ENCODE data around the gene MAML1.

MAML1 gene

DNA sequence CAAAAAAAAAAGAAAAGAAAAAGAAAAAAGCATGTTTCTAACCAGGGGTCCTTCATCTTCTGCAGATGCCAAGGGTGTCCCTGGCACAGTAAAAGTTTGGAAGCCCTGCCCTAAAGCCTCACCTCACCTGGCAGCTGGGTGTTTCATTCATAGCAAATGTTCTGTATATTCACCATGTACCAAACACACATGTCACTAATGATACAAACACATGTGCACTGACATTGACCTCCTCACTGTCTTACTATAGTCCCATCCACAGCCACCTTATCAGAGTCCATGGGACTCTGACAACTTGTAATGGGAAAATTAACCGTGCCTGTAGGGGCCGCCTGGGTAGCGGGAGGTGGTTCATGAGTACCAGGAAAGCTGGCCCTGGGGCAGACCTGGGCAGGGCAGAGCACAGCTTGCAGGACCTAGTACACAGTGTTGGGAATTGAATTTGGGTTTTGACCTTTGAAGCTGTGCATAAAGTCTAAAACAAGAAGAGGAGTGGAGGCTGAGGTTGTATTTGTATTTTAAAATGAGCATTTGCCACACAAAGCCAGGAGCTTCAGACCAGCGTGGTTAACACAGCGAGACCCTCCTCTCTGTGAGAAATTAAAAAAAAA, 80.5 kb downstream of the MAML1 start:
- Histone ChIP-seq H3K36me3 (ENCODE audit: control insufficient read depth, insufficient read depth, low read length) (peaks cover 10% of the 10 kb centered on the region), H3K27me3 (ENCODE audit: control insufficient read depth, insufficient read depth, low read length) (peaks cover 2% of the 10 kb centered on the region; the same call in 1 of the 2 replicates), H3K27ac (ENCODE audit: low read depth, low read length) (no peak overlapping the region), H3K9ac (ENCODE audit: low read depth, low read length) (no peak overlapping the region), H3K4me1 (ENCODE audit: control insufficient read depth, insufficient read depth, low read length) (peaks cover 9% of the 10 kb centered on the region), H3K4me3 (ENCODE audit: low read depth, low read length) (no peak overlapping the region), H3K9me3 (ENCODE audit: control insufficient read depth, insufficient read depth, low read length) (no peaks in the 10 kb centered on the region)

DNA sequence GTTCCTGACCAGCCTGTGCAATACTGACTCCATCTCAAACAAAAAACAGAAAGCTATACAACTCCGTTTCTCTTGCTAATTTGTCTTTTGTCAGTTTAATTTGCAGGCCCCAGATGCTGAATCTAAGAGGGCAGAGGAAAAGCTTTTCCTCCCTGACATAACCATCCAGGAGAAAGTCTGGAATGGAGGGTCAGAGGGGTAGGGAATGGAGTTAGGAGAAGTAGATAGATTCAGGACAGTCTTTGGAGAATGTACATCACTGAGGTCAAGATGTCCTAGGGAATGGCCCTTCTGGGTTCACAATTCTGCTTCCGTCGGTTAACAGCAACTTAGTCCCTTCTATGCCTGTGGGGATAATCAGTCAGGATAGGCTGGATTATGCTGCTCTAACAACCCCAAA, 81.5 kb downstream of the MAML1 start:
- Histone ChIP-seq H3K27me3 (ENCODE audit: control insufficient read depth, insufficient read depth, low read length) (peaks cover 2% of the 10 kb centered on the region; the same call in 1 of the 2 replicates), H3K9ac (ENCODE audit: low read depth, low read length) (no peak overlapping the region), H3K4me3 (ENCODE audit: low read depth, low read length) (no peak overlapping the region), H3K4me1 (ENCODE audit: control insufficient read depth, insufficient read depth, low read length) (peaks cover 15% of the 10 kb centered on the region), H3K9me3 (ENCODE audit: control insufficient read depth, insufficient read depth, low read length) (no peaks in the 10 kb centered on the region), H3K36me3 (ENCODE audit: control insufficient read depth, insufficient read depth, low read length) (peaks cover 10% of the 10 kb centered on the region), H3K27ac (ENCODE audit: low read depth, low read length) (no peak overlapping the region)

DNA sequence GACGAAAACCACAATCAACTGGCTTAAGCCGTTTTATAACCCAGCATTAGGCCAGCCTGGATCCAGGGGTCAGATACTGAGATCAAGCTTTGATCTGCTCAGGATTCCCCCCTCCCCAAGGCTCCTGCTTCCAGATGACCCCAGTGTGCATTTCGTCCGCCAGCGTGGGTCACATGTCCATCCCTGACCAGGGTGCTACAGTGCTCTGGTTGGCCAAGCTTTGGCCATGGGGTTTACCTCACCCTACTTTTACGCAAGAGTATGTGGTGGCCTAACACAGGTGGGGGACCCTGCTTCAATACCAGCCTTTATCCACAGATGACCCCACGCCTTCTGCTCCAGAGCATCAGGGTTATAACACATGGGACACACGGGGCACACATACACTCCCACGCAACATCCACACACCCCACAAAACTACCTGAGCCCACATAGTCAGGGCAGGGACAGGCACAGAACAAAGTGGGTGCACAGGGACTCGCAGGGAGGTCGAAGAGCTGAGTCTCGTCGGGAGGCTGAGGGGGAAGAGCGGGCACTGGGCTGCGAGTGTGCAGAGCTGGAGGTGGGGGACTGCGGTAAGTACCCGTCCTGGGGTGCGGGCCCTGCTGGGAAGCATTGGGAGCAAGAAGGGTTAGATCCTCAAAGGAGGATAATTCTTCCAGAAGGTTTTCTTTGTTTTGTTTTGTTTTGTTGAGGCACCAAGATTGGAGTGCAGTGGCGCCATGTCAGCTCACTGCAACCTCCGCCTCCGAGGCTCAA, 83.0 kb downstream of the MAML1 start:
- H3K4me3 ChIP-seq (ENCODE audit: low read depth, low read length), result no peak overlapping the region

GRCh38 chr5:179816401-179816795, 83.8 kb downstream of the MAML1 start:
- Histone ChIP-seq H3K4me3 (ENCODE audit: low read depth, low read length) (peak overlapping the region; percentile 53), H3K9me3 (ENCODE audit: control insufficient read depth, insufficient read depth, low read length) (no peaks in the 10 kb centered on the region), H3K4me1 (ENCODE audit: control insufficient read depth, insufficient read depth, low read length) (peaks cover 29% of the 10 kb centered on the region), H3K27me3 (ENCODE audit: control insufficient read depth, insufficient read depth, low read length) (peaks cover 2% of the 10 kb centered on the region; the same call in 1 of the 2 replicates), H3K9ac (ENCODE audit: low read depth, low read length) (no peak overlapping the region), H3K27ac (ENCODE audit: low read depth, low read length) (no peak overlapping the region), H3K36me3 (ENCODE audit: control insufficient read depth, insufficient read depth, low read length) (peaks cover 10% of the 10 kb centered on the region)

More for the DNA sequence above, 83.0 kb downstream of the MAML1 start:
- Histone ChIP-seq H3K9me3 (ENCODE audit: control insufficient read depth, insufficient read depth, low read length) (no peaks in the 10 kb centered on the region), H3K27me3 (ENCODE audit: control insufficient read depth, insufficient read depth, low read length) (peaks cover 2% of the 10 kb centered on the region; the same call in 1 of the 2 replicates), H3K9ac (ENCODE audit: low read depth, low read length) (no peak overlapping the region), H3K4me1 (ENCODE audit: control insufficient read depth, insufficient read depth, low read length) (peaks cover 29% of the 10 kb centered on the region), H3K36me3 (ENCODE audit: control insufficient read depth, insufficient read depth, low read length) (peaks cover 10% of the 10 kb centered on the region), H3K27ac (ENCODE audit: low read depth, low read length) (no peak overlapping the region)

- Histone ChIP-seq H3K27me3 (ENCODE audit: control insufficient read depth, insufficient read depth, low read length) (peaks cover 2% of the 10 kb centered on the region; the same call in 1 of the 2 replicates), H3K9ac (ENCODE audit: low read depth, low read length) (no peak overlapping the region), H3K27ac (ENCODE audit: low read depth, low read length) (no peak overlapping the region)
Observed at GRCh38 chr5:179816796-179817469, 84.3 kb downstream of the MAML1 start.

GRCh38 chr5:179817470-179817840, 84.8 kb downstream of the MAML1 start:
- H3K9ac ChIP-seq (ENCODE audit: low read depth, low read length), result no peak overlapping the region
- H3K4me3 ChIP-seq (ENCODE audit: low read depth, low read length), result peak overlapping the region; percentile 53
- peaks cover 36% of the 10 kb centered on the region for H3K4me1 ChIP-seq (ENCODE audit: control insufficient read depth, insufficient read depth, low read length)
- H3K27me3 ChIP-seq (ENCODE audit: control insufficient read depth, insufficient read depth, low read length), result peaks cover 2% of the 10 kb centered on the region; the same call in 1 of the 2 replicates
- no peaks in the 10 kb centered on the region for H3K9me3 ChIP-seq (ENCODE audit: control insufficient read depth, insufficient read depth, low read length)
- H3K36me3 ChIP-seq (ENCODE audit: control insufficient read depth, insufficient read depth, low read length), result peaks cover 6% of the 10 kb centered on the region
- H3K27ac ChIP-seq (ENCODE audit: low read depth, low read length), result no peak overlapping the region

More at GRCh38 chr5:179816796-179817469, 84.3 kb downstream of the MAML1 start:
- no peaks in the 10 kb centered on the region for H3K9me3 ChIP-seq (ENCODE audit: control insufficient read depth, insufficient read depth, low read length)
- peaks cover 10% of the 10 kb centered on the region for H3K36me3 ChIP-seq (ENCODE audit: control insufficient read depth, insufficient read depth, low read length)
- peak overlapping the region; percentile 53 for H3K4me3 ChIP-seq (ENCODE audit: low read depth, low read length)
- H3K4me1 ChIP-seq (ENCODE audit: control insufficient read depth, insufficient read depth, low read length), result peaks cover 31% of the 10 kb centered on the region

GRCh38 chr5:179817890-179818745, 85.5 kb downstream of the MAML1 start:
- H3K9ac ChIP-seq (ENCODE audit: low read depth, low read length), result 0 out of 2 replicates have a peak overlapping the region, but pooled peaks have one; percentile 23
- H3K9me3 ChIP-seq (ENCODE audit: control insufficient read depth, insufficient read depth, low read length), result no peaks in the 10 kb centered on the region
- peaks cover 2% of the 10 kb centered on the region; the same call in 1 of the 2 replicates for H3K27me3 ChIP-seq (ENCODE audit: control insufficient read depth, insufficient read depth, low read length)
- H3K27ac ChIP-seq (ENCODE audit: low read depth, low read length), result peak overlapping the region; percentile 94
- peaks cover 7% of the 10 kb centered on the region for H3K36me3 ChIP-seq (ENCODE audit: control insufficient read depth, insufficient read depth, low read length)
- H3K4me1 ChIP-seq (ENCODE audit: control insufficient read depth, insufficient read depth, low read length), result peaks cover 42% of the 10 kb centered on the region
- H3K4me3 ChIP-seq (ENCODE audit: low read depth, low read length), result peak overlapping the region; percentile 18

- peaks cover 13% of the 10 kb centered on the region for H3K36me3 ChIP-seq (ENCODE audit: control insufficient read depth, insufficient read depth, low read length)
- H3K4me1 ChIP-seq (ENCODE audit: control insufficient read depth, insufficient read depth, low read length), result peaks cover 36% of the 10 kb centered on the region
- peak overlapping the region; percentile 62; the same call in 1 of the 2 replicates for H3K9ac ChIP-seq (ENCODE audit: low read depth, low read length)
- peaks cover 2% of the 10 kb centered on the region; the same call in 1 of the 2 replicates for H3K27me3 ChIP-seq (ENCODE audit: control insufficient read depth, insufficient read depth, low read length)
- H3K27ac ChIP-seq (ENCODE audit: low read depth, low read length), result peak overlapping the region; percentile 94
- H3K9me3 ChIP-seq (ENCODE audit: control insufficient read depth, insufficient read depth, low read length), result no peaks in the 10 kb centered on the region
- peak overlapping the region; percentile 18 for H3K4me3 ChIP-seq (ENCODE audit: low read depth, low read length)
Observed at GRCh38 chr5:179818746-179819295, 86.2 kb downstream of the MAML1 start.

DNA sequence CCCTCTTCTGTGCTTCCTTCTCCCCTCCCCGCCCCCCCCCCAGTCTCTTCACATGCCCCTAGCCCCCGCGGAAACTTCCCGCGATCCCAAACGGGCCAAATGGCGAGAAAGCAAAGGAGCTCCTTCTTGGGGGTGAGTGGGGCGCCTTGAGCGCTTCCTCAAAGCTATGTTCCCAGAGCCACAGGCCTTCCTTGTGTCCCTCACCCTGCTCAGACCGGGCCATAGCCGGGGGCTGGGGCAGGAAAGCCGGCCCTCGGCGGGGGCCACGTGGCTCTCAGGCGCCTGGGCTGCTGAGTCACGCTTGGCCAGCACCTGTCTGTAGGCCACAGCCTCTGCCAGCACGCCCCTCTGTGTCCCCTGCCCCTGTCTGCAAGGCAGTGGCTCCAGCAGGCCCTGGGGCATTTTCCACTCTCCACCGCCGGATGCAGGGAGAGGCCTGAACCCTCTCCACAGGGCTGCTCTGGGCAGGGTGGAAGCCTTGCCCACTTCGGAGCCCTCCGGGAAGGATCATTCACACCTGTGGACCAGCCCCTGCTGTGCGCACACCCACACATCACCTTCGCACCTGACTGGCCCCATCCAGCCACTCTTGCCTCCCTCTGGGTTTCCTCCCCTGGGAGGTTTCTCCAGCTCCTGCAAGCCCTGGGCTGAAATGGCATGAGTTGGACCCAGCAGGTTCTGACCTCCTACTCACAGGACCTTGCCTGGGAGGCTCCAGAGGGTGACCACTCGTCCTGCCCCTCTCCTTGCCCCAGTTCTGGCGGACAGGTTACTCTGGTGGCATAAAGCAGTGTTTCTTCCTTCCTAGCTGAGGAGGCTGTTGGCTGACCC, 86.9 kb downstream of the MAML1 start:
- Histone ChIP-seq H3K4me3 (ENCODE audit: low read depth, low read length) (peak overlapping the region; percentile 18; the same call in 1 of the 2 replicates), H3K27ac (ENCODE audit: low read depth, low read length) (peak overlapping the region; percentile 94), H3K9ac (ENCODE audit: low read depth, low read length) (peak overlapping the region; percentile 62), H3K9me3 (ENCODE audit: control insufficient read depth, insufficient read depth, low read length) (no peaks in the 10 kb centered on the region), H3K36me3 (ENCODE audit: control insufficient read depth, insufficient read depth, low read length) (peaks cover 20% of the 10 kb centered on the region), H3K4me1 (ENCODE audit: control insufficient read depth, insufficient read depth, low read length) (peaks cover 35% of the 10 kb centered on the region), H3K27me3 (ENCODE audit: control insufficient read depth, insufficient read depth, low read length) (peaks cover 2% of the 10 kb centered on the region; the same call in 1 of the 2 replicates)

Data from HUES48 (cell line).